Loucy (cell line): ENCODE results near the gene TNPO3.
"Not testable (repeated sequence)": the region's sequence is repeated elsewhere in the genome, so short reads cannot be mapped to it uniquely, and the experiment has no call there.

Experiments
- H2AFZ ChIP-seq: fragments of 200-600 bp; sonication (generic); 2 replicates; pipeline ENCODE4 v1.6.0; 2016; ENCODE audit warnings: antibody characterized with exemption, mild to moderate bottlenecking, low read length, moderate library complexity
- H3F3A ChIP-seq: fragments of 200-600 bp; 2 replicates; pipeline ENCODE4 v1.6.0; 2016; ENCODE audit warnings: antibody characterized with exemption, low read depth, mild to moderate bottlenecking
- H3K27me3 ChIP-seq: fragments of 200-600 bp; sonication (generic); 2 replicates; pipeline ENCODE4 v1.6.1; 2014; ENCODE audit warnings: low read length, mild to moderate bottlenecking; ENCODE audit not compliant: insufficient read depth, poor library complexity, severe bottlenecking
- H3K36me3 ChIP-seq: fragments of 200-600 bp; sonication (generic); 2 replicates; pipeline ENCODE4 v1.6.1; 2016; ENCODE audit warnings: low read length; ENCODE audit not compliant: insufficient read depth
- H3K4me1 ChIP-seq: fragments of 200-600 bp; sonication (generic); 2 replicates; pipeline ENCODE4 v1.5.1; 2014; ENCODE audit warnings: low read length, mild to moderate bottlenecking; ENCODE audit not compliant: insufficient read depth, poor library complexity, severe bottlenecking
- H3K4me2 ChIP-seq: fragments of 200-600 bp; sonication (generic); 2 replicates; pipeline ENCODE4 v1.6.0; 2014; ENCODE audit warnings: antibody characterized with exemption, low read length, low read depth, mild to moderate bottlenecking; ENCODE audit not compliant: poor library complexity, severe bottlenecking
- H3K4me3 ChIP-seq: fragments of 200-600 bp; sonication (generic); 2 replicates; pipeline ENCODE4 v1.5.1; 2014; ENCODE audit warnings: low read length, mild to moderate bottlenecking, mixed read lengths; ENCODE audit not compliant: poor library complexity, severe bottlenecking
- H3K79me2 ChIP-seq: fragments of 200-600 bp; sonication (generic); 2 replicates; pipeline ENCODE4 v1.6.1; 2014; ENCODE audit warnings: low read length; ENCODE audit not compliant: insufficient read depth
- H3K9ac ChIP-seq: fragments of 200-600 bp; sonication (generic); 2 replicates; pipeline ENCODE4 v1.6.0; 2014; ENCODE audit warnings: mild to moderate bottlenecking, low read depth, low read length, moderate library complexity; ENCODE audit not compliant: poor library complexity, severe bottlenecking
- H3K9me2 ChIP-seq: fragments of 200-600 bp; sonication (generic); replicated peaks from 2 replicates; pipeline ENCODE4 v1.6.1; 2016; ENCODE audit warnings: low read depth, low read length, mixed read lengths
- H3K9me3 ChIP-seq: fragments of 200-600 bp; sonication (generic); 2 replicates; pipeline ENCODE4 v1.6.1; 2014; ENCODE audit warnings: mild to moderate bottlenecking, antibody characterized with exemption, low read length, low read depth; ENCODE audit not compliant: insufficient read depth
- H4K20me1 ChIP-seq: fragments of 200-600 bp; sonication (generic); 2 replicates; pipeline ENCODE4 v1.6.0; 2014; ENCODE audit warnings: antibody characterized with exemption, low read length, mild to moderate bottlenecking; ENCODE audit not compliant: insufficient read depth, poor library complexity, severe bottlenecking
- EZH2phosphoT487 ChIP-seq: fragments of 200-600 bp; IDR thresholded peaks from 2 replicates; pipeline ENCODE4 v1.6.1; 2018; ENCODE audit warnings: antibody characterized with exemption, mild to moderate bottlenecking, moderate library complexity, borderline replicate concordance
- TF ChIP-seq, protein P1 (sequence below): fragments of 200-600 bp; sonication (generic); conservative IDR thresholded peaks from 2 replicates; pipeline ENCODE4 v1.5.1; 2014; ENCODE audit warnings: mild to moderate bottlenecking, antibody characterized with exemption, low read length

Gene TNPO3

DNA sequence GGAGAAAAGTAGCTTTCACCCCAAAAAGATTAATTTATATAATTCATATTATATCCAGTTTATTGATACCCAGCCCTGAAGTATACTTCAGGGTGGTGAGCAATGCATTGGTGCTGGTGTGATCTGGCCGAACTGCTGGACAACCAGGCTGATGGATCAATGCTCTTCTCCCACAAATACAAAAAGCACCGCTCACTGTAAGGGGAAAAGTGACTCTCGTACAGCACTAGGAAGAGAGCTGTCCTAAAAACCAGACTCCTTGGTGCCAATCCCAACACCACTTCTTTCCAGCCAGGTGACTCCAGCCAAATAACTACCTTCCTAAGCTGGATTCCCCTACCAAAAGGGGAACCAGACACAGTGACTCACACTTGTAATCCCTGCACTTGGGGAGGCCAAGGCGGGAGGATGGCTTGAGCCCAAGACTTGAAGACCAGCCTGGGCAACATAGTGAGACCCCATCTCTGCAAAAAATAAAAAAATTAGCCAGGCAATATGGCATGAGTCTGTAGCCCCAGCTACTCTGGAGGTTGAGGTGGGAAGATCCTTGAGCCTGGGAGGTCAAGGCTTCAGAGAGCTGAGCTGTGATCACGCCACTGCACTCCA, 13.1 kb upstream of the TNPO3 start:
- peaks cover 33% of the 10 kb centered on the region for H3K4me1 ChIP-seq
- H3K9me2 ChIP-seq: no peaks in the 10 kb centered on the region
- H3K9me3 ChIP-seq: no peaks in the 10 kb centered on the region
- H3K9ac ChIP-seq: no peak overlapping the region
- H3K4me2 ChIP-seq: peak overlapping the region; percentile 32
- H3F3A ChIP-seq: no peaks in the 10 kb centered on the region
- H3K36me3 ChIP-seq: no peaks in the 10 kb centered on the region
- H3K79me2 ChIP-seq: no peaks in the 10 kb centered on the region
- H2AFZ ChIP-seq: peak overlapping the region; percentile 72; the same call in 1 of the 2 replicates
- no peak overlapping the region for H3K4me3 ChIP-seq
- H3K27me3 ChIP-seq: no peaks in the 10 kb centered on the region
- TF ChIP-seq EZH2phosphoT487: no peak
- TF ChIP-seq, protein P1, sequence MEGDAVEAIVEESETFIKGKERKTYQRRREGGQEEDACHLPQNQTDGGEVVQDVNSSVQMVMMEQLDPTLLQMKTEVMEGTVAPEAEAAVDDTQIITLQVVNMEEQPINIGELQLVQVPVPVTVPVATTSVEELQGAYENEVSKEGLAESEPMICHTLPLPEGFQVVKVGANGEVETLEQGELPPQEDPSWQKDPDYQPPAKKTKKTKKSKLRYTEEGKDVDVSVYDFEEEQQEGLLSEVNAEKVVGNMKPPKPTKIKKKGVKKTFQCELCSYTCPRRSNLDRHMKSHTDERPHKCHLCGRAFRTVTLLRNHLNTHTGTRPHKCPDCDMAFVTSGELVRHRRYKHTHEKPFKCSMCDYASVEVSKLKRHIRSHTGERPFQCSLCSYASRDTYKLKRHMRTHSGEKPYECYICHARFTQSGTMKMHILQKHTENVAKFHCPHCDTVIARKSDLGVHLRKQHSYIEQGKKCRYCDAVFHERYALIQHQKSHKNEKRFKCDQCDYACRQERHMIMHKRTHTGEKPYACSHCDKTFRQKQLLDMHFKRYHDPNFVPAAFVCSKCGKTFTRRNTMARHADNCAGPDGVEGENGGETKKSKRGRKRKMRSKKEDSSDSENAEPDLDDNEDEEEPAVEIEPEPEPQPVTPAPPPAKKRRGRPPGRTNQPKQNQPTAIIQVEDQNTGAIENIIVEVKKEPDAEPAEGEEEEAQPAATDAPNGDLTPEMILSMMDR: no peak
- H4K20me1 ChIP-seq: no peaks in the 10 kb centered on the region

DNA sequence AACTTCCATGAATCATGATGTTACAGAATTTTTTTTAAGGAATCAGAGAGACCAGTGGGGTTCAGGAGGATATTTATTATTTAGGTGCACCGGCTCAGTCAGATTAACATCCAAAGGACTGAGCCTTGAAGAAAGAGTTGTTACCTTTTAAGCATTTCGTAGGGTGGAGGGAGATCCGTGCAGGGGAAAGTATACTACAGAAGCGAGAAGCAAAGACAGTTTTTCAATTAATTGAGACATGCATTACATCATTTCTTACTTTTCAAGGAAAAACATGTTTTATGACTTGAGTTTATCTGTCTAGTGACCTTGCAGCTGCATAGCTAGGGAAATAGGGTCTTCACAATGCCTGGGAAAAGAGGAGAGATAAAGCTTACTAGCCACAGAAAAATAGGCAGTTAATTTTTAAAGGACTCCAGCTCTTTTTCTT, 12.2 kb upstream of the TNPO3 start:
- H3K9me3 ChIP-seq, H3K4me3 ChIP-seq, H3K36me3 ChIP-seq, H3K27me3 ChIP-seq, H4K20me1 ChIP-seq, H3F3A ChIP-seq, H3K79me2 ChIP-seq, H3K9me2 ChIP-seq: not testable (repeated sequence)
- Histone ChIP-seq H3K4me1 (peaks cover 33% of the 10 kb centered on the region), H3K9ac (peak overlapping the region; percentile 15), H2AFZ (peak overlapping the region; percentile 72), H3K4me2 (peak overlapping the region; percentile 32)

DNA sequence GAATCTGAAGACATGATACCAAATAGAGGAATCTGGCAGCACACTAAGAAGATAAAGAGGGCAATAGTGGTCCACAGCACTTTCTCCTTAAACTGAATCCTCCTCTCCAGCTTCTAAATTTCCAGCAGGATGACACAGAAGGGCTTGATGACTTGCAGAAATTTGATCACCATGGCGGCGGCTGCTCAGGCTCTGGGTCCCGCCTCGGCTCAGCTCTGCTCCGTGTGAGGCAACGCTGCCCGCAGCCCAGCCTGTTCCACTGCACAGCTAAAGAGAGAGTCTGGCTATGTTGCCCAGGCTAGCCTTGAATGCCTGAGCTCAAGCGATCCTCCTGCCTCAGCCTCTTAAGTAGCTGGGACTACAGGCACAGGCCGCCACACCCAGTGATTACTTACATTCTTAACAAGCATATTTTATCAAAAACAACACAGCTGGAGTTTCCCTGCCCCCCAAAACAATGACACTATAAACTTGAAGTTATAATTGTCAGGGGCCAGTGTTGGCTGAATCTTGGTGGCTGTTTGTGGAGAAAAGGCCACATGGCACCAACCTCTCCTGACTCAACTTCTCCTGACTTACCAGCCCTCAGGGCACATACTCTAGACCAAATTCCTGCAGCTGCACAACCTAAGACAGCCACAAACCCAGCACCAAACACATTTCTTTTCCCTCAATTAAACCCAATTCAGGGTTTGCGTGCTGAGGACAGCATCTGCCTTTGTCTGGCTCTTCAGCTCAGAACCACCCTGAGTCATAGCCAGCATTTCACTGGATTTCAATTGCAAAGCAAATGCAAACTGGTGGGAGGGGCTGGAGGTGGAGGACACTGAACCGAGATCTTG, 11.6 kb upstream of the TNPO3 start:
- H3F3A ChIP-seq: no peaks in the 10 kb centered on the region
- peaks cover 5% of the 10 kb centered on the region; the same call in 1 of the 2 replicates for H3K9me3 ChIP-seq
- no peaks in the 10 kb centered on the region for H3K79me2 ChIP-seq
- H3K9ac ChIP-seq: peak overlapping the region; percentile 15
- H3K36me3 ChIP-seq: no peaks in the 10 kb centered on the region
- peaks cover 33% of the 10 kb centered on the region for H3K4me1 ChIP-seq
- H3K9me2 ChIP-seq: no peaks in the 10 kb centered on the region
- no peaks in the 10 kb centered on the region for H3K27me3 ChIP-seq
- no peak for TF ChIP-seq EZH2phosphoT487
- TF ChIP-seq, protein P1: no peak
- no peaks in the 10 kb centered on the region for H4K20me1 ChIP-seq
- no peak overlapping the region for H3K4me2 ChIP-seq
- H3K4me3 ChIP-seq: no peak overlapping the region
- H2AFZ ChIP-seq: peak overlapping the region; percentile 72
